ENCODE data around the gene PEX1. TPM values are rescaled to one million over a fixed set of nuclear protein-coding genes. Genes with fewer than 3 reads are reported as not detected.
"Not testable (repeated sequence)": the region's sequence is repeated elsewhere in the genome, so short reads cannot be mapped to it uniquely, and the experiment has no call there.

The PEX1 gene
- total RNA-seq, 1 donor from 2014 or later: 9.9 TPM

DNA sequence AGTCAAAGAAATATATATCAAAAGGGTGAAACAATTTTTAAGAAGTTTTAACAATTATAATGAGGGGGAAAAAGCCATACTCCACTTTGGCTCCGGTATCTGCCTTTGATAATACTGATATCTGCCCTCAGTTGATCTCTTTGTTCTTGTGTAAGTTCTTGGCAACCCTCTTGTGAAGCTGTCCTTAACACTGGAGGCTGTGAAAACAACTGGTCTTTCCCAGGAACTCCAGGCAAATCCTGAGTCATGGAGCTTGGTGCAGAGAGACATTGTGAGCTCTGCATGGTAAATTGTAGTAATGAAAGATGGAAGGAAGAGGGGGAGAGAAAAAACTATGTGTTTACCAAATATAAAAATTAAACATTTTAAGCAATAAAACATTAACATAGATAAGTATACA lies 38.7 kb downstream of the PEX1 start:
- DNase-seq (ENCODE audit: low spot score): no peak
- no peaks in the 10 kb centered on the region for H3K27me3 Mint-ChIP-seq (ENCODE audit: low read depth)
- TF ChIP-seq, protein P1, sequence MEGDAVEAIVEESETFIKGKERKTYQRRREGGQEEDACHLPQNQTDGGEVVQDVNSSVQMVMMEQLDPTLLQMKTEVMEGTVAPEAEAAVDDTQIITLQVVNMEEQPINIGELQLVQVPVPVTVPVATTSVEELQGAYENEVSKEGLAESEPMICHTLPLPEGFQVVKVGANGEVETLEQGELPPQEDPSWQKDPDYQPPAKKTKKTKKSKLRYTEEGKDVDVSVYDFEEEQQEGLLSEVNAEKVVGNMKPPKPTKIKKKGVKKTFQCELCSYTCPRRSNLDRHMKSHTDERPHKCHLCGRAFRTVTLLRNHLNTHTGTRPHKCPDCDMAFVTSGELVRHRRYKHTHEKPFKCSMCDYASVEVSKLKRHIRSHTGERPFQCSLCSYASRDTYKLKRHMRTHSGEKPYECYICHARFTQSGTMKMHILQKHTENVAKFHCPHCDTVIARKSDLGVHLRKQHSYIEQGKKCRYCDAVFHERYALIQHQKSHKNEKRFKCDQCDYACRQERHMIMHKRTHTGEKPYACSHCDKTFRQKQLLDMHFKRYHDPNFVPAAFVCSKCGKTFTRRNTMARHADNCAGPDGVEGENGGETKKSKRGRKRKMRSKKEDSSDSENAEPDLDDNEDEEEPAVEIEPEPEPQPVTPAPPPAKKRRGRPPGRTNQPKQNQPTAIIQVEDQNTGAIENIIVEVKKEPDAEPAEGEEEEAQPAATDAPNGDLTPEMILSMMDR (IDR thresholded peaks at IDR 0.05): no peak
- H3K36me3 Mint-ChIP-seq (ENCODE audit: low read depth): peaks cover 22% of the 10 kb centered on the region
- no peak overlapping the region for H3K4me3 Mint-ChIP-seq (ENCODE audit: unreplicated experiment)
- H3K27ac Mint-ChIP-seq (ENCODE audit: unreplicated experiment): no peak overlapping the region
- no peaks in the 10 kb centered on the region for H3K4me1 Mint-ChIP-seq (ENCODE audit: low read depth)
- H3K9me3 Mint-ChIP-seq (ENCODE audit: low read depth): no peaks in the 10 kb centered on the region

DNA sequence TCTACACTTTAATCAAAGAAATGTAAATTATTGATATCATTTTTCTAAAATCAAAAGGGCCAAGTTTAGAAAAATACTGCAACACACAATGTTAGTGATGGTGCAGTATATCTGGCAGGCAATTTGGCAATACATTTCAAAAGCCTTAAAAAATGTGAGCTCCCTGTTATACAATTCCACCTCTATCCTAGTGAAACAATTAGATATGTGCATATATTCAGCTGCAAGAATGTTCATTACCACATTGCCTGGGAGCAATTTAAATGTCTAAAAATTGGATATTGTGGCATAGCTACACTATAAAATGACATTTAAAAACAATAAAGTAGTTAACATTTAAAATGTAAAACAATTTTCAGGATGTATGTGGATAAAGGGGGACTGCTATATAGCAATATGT lies 40.5 kb downstream of the PEX1 start:
- H3K27me3 Mint-ChIP-seq (ENCODE audit: low read depth): no peaks in the 10 kb centered on the region
- no peak for DNase-seq (ENCODE audit: low spot score)
- TF ChIP-seq, protein P1 (IDR thresholded peaks at IDR 0.05): no peak

DNA sequence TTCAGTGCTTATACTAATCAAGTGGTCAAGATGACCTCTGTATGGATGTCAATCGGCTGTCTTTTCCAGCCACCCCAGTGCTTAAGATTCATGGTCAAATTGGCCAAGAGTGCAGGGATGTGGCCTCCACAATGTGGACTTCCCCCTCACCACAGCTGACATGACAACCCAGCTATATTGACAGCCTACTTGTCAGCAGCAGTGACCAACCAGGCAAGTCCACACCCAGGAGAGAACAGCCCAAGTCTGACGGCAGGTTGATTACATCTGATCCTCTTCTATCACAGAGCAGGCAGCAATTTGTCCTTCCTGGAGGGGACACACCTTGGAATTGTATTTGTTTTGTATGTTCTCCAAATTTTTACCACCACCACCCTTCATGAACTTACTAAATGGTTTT lies 42.3 kb downstream of the PEX1 start:
- Mint-ChIP-seq H3K9me3 (ENCODE audit: low read depth) (no peaks in the 10 kb centered on the region), H3K4me3 (ENCODE audit: unreplicated experiment) (no peak overlapping the region), H3K27ac (ENCODE audit: unreplicated experiment) (no peak overlapping the region), H3K4me1 (ENCODE audit: low read depth) (no peaks in the 10 kb centered on the region), H3K27me3 (ENCODE audit: low read depth) (no peaks in the 10 kb centered on the region), H3K36me3 (ENCODE audit: low read depth) (peaks cover 12% of the 10 kb centered on the region)
- DNase-seq (ENCODE audit: low spot score): no peak
- TF ChIP-seq, protein P1 (IDR thresholded peaks at IDR 0.05): no peak

More for the DNA sequence above, 40.5 kb downstream of the PEX1 start:
- Mint-ChIP-seq H3K9me3 (ENCODE audit: low read depth) (no peaks in the 10 kb centered on the region), H3K4me3 (ENCODE audit: unreplicated experiment) (no peak overlapping the region), H3K36me3 (ENCODE audit: low read depth) (peaks cover 20% of the 10 kb centered on the region), H3K27ac (ENCODE audit: unreplicated experiment) (no peak overlapping the region), H3K4me1 (ENCODE audit: low read depth) (no peaks in the 10 kb centered on the region)

DNA sequence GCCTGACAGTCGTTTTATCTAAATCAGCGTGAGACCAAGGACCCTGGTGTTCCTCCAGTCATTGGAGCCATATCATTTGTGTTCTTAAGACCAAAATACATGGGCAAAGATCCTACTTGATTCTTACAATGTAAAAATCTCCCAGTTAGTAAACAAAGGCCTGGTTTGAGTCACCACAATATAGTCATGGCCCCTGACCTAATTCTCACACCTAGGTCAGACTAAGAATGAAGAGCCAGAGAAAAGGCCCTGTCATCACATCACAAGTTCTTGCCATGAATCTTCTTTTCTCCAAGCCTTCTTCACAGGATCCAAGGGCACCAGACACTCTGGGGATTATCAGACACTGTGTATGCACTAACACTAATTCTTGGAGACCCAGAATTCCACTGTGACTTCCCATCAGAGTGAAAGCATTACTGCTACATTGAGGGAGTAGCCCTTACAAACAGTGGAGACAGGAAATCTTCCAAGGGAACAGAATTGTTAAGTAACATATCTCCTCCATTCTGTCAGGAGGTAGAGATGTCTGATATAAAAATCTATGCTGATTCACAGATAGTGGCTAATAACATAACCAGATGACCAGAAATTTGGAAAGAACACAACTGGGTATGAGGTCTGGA lies 42.9 kb downstream of the PEX1 start:
- DNase-seq (ENCODE audit: low spot score): no peak
- no peaks in the 10 kb centered on the region for H3K4me1 Mint-ChIP-seq (ENCODE audit: low read depth)
- H3K4me3 Mint-ChIP-seq (ENCODE audit: unreplicated experiment): no peak overlapping the region
- no peaks in the 10 kb centered on the region for H3K27me3 Mint-ChIP-seq (ENCODE audit: low read depth)
- no peak overlapping the region for H3K27ac Mint-ChIP-seq (ENCODE audit: unreplicated experiment)
- H3K9me3 Mint-ChIP-seq (ENCODE audit: low read depth): no peaks in the 10 kb centered on the region
- TF ChIP-seq, protein P1 (IDR thresholded peaks at IDR 0.05): no peak
- H3K36me3 Mint-ChIP-seq (ENCODE audit: low read depth): peaks cover 11% of the 10 kb centered on the region

DNA sequence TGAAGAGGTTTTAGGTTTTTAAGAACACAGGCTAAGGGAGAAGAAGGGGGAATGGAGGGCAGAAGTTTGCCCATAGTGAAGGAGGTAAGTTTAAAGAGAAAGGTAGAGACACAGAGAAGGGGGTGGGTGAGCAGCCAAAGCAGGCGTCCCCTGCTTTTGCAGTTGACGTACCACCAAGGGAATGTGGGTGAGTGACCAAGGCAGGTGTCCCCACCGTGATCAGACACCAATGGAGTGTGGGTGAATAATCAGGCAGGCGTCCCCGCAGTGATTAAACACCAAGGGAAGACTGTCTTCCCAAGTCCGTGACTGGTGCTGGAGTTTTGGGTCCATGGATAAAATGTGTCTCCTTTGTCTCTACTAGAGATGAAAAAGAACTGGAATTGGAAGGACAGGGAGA lies 44.1 kb downstream of the PEX1 start:
- not testable (repeated sequence) for DNase-seq (ENCODE audit: low spot score); H3K4me3 Mint-ChIP-seq (ENCODE audit: unreplicated experiment); H3K27ac Mint-ChIP-seq (ENCODE audit: unreplicated experiment); H3K27me3 Mint-ChIP-seq (ENCODE audit: low read depth); H3K36me3 Mint-ChIP-seq (ENCODE audit: low read depth); H3K9me3 Mint-ChIP-seq (ENCODE audit: low read depth); H3K4me1 Mint-ChIP-seq (ENCODE audit: low read depth)

DNA sequence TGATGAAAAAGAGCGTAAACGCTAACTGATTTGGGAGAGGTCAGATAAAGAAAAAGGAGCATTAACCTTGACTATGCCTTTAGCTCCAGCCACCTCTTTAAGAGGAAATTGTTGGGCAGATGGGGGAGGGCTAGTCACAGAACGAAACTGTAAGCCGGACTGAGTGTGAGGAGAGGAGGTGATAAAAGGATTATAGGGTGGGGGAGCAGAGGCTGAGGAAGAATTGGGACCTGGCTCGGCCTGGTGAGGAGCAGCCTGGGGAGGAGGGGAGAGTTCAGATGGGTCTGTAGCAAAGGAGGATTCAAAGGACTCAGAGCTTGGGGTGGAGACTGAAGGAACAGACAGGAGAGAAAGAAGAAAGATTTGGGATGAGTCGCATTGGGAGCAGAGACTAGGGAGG lies 44.7 kb downstream of the PEX1 start:
- not testable (repeated sequence) for H3K27ac Mint-ChIP-seq (ENCODE audit: unreplicated experiment); H3K36me3 Mint-ChIP-seq (ENCODE audit: low read depth); H3K4me3 Mint-ChIP-seq (ENCODE audit: unreplicated experiment); H3K9me3 Mint-ChIP-seq (ENCODE audit: low read depth); H3K27me3 Mint-ChIP-seq (ENCODE audit: low read depth); H3K4me1 Mint-ChIP-seq (ENCODE audit: low read depth); DNase-seq (ENCODE audit: low spot score)

DNA sequence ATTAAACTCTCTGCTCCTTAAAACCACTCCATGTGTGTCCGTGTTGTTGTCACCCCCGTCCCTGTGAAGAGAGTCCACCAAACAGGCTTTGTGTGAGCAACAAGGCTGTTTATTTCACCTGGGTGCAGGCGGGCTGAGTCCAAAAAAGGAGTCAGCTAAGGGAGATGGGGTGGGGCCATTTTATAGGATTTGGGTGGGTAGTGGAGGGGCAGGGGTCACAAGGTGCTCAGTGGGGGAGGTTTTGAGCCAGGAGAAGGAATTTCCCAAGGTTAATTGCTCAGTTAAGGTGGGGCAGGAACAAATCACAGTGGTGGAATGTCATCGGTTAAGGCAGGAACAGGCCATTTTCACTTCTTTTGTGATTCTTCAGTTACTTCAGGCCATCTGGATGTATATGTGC lies 49.2 kb downstream of the PEX1 start:
- DNase-seq (ENCODE audit: low spot score); H3K27me3 Mint-ChIP-seq (ENCODE audit: low read depth); H3K4me1 Mint-ChIP-seq (ENCODE audit: low read depth); H3K9me3 Mint-ChIP-seq (ENCODE audit: low read depth); H3K4me3 Mint-ChIP-seq (ENCODE audit: unreplicated experiment); H3K36me3 Mint-ChIP-seq (ENCODE audit: low read depth); H3K27ac Mint-ChIP-seq (ENCODE audit: unreplicated experiment): not testable (repeated sequence)

All from chondrocyte (in vitro differentiated cells).